Stimulated activated naive B cell treated with anti-CD40 and anti-IgM and Interleukin-4, amounts not matched to agents 10 μg/mL and 1 μg/mL and 100 μg/mL, for 72 hours (primary cell): ENCODE data around the gene TMEM171.

Source experiments
- ATAC-seq, 2 donors: fragments of 150-1000 bp; cut with Tn5 transposase; replicated peaks; 2 replicates each; pipeline ENCODE4 v1.10.0; 2021; ENCODE audit warnings: moderate library complexity in 1 of 2
- DNase-seq: peaks from one replicate; pipeline ENCODE4 v3.0.0; 2021
- H3K27ac Mint-ChIP-seq: one replicate; pipeline ENCODE4 v1.8.0; 2022; ENCODE audit warnings: mild to moderate bottlenecking, mixed read lengths
- H3K27me3 Mint-ChIP-seq, 2 donors: one replicate each; pipeline ENCODE4 v1.8.0; 2022; ENCODE audit warnings: mixed read lengths in 2 of 2
- H3K36me3 Mint-ChIP-seq, 2 donors: one replicate each; pipeline ENCODE4 v1.8.0; 2022; ENCODE audit warnings: mixed read lengths in 2 of 2, mild to moderate bottlenecking in 1 of 2
- H3K4me1 Mint-ChIP-seq, 2 donors: one replicate each; pipeline ENCODE4 v1.8.0; 2022; ENCODE audit warnings: mixed read lengths in 2 of 2, mild to moderate bottlenecking in 1 of 2
- H3K4me3 Mint-ChIP-seq, 2 donors: one replicate each; pipeline ENCODE4 v1.8.0; 2022; ENCODE audit warnings: mild to moderate bottlenecking in 2 of 2, mixed read lengths in 2 of 2, moderate library complexity in 1 of 2
- H3K9me3 Mint-ChIP-seq, 2 donors: one replicate each; pipeline ENCODE4 v1.8.0; 2022; ENCODE audit warnings: mixed read lengths in 2 of 2, mild to moderate bottlenecking in 1 of 2

The TMEM171 gene

GRCh38 chr5:73112359-73112758 lies 8.0 kb upstream of the TMEM171 start:
- H3K36me3 Mint-ChIP-seq: no peaks in the 10 kb centered on the region
- no peak overlapping the region for H3K27ac Mint-ChIP-seq
- no peak overlapping the region for H3K4me3 Mint-ChIP-seq
- ATAC-seq: no peak
- no peak for DNase-seq
- no peaks in the 10 kb centered on the region for H3K4me1 Mint-ChIP-seq
- H3K27me3 Mint-ChIP-seq: peaks cover 34 to 59% of the 10 kb centered on the region in 2 donors
- H3K9me3 Mint-ChIP-seq: peaks cover 0 to 9% of the 10 kb centered on the region in 2 donors

GRCh38 chr5:73114044-73114688 lies 6.2 kb upstream of the TMEM171 start:
- peaks cover 36 to 68% of the 10 kb centered on the region in 2 donors for H3K27me3 Mint-ChIP-seq
- H3K4me3 Mint-ChIP-seq: no peak overlapping the region
- ATAC-seq (no peak), DNase-seq (no peak)
- peaks cover 0 to 9% of the 10 kb centered on the region in 2 donors for H3K9me3 Mint-ChIP-seq
- no peaks in the 10 kb centered on the region for H3K36me3 Mint-ChIP-seq
- H3K27ac Mint-ChIP-seq: no peak overlapping the region
- H3K4me1 Mint-ChIP-seq: no peaks in the 10 kb centered on the region

GRCh38 chr5:73115399-73116051 lies 4.8 kb upstream of the TMEM171 start:
- DNase-seq (no peak), ATAC-seq (no peak)
- H3K36me3 Mint-ChIP-seq: no peaks in the 10 kb centered on the region
- peaks cover 38 to 65% of the 10 kb centered on the region in 2 donors for H3K27me3 Mint-ChIP-seq
- H3K4me1 Mint-ChIP-seq: peaks cover 3 to 4% of the 10 kb centered on the region in 2 donors
- no peak overlapping the region for H3K27ac Mint-ChIP-seq
- H3K4me3 Mint-ChIP-seq: no peak overlapping the region
- peaks cover 0 to 9% of the 10 kb centered on the region in 2 donors for H3K9me3 Mint-ChIP-seq

GRCh38 chr5:73116506-73116905 lies 3.9 kb upstream of the TMEM171 start:
- no peaks in the 10 kb centered on the region for H3K36me3 Mint-ChIP-seq
- H3K4me3 Mint-ChIP-seq: no peak overlapping the region
- peaks cover 4 to 5% of the 10 kb centered on the region in 2 donors for H3K4me1 Mint-ChIP-seq
- no peak for DNase-seq
- H3K9me3 Mint-ChIP-seq: peaks cover 0 to 9% of the 10 kb centered on the region in 2 donors
- no peak for ATAC-seq
- H3K27me3 Mint-ChIP-seq: peaks cover 45 to 70% of the 10 kb centered on the region in 2 donors
- no peak overlapping the region for H3K27ac Mint-ChIP-seq

DNA sequence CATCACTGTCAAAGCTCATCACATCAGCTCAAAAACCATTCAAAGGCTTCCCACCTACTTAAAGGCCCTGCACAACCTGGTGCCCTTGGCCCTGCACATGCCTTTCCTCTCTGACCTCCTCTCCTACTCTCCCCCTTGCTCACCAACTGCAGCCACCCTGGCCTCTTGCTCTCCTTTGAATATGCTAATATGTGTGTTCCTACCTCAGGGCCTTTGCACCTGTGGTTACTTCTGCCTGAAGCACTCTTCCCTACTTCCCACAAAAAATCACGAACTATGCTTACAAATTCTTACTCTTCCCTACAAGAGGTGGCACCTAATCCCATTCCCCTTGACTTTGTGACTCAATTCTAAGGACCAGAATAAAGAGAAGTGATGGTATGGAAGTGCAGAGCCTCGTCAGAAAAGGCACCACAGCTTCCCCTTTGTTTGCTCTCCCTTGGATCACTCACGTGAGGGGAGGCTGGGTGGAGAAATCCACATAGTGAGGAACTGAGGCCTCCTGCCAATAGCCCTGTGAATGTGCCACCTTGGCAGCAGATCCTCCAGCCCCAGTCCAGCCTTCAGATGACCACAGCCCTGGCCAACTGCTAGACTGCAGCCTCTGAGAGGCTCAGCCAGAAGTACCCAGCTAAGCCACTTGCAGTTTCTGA lies 3.2 kb upstream of the TMEM171 start:
- H3K36me3 Mint-ChIP-seq: no peaks in the 10 kb centered on the region
- no peak overlapping the region for H3K27ac Mint-ChIP-seq
- H3K27me3 Mint-ChIP-seq: peaks cover 48 to 74% of the 10 kb centered on the region in 2 donors
- ATAC-seq (no peak), DNase-seq (no peak)
- H3K4me3 Mint-ChIP-seq: no peak overlapping the region
- peaks cover 0 to 9% of the 10 kb centered on the region in 2 donors for H3K9me3 Mint-ChIP-seq
- peaks cover 4 to 5% of the 10 kb centered on the region in 2 donors for H3K4me1 Mint-ChIP-seq

DNA sequence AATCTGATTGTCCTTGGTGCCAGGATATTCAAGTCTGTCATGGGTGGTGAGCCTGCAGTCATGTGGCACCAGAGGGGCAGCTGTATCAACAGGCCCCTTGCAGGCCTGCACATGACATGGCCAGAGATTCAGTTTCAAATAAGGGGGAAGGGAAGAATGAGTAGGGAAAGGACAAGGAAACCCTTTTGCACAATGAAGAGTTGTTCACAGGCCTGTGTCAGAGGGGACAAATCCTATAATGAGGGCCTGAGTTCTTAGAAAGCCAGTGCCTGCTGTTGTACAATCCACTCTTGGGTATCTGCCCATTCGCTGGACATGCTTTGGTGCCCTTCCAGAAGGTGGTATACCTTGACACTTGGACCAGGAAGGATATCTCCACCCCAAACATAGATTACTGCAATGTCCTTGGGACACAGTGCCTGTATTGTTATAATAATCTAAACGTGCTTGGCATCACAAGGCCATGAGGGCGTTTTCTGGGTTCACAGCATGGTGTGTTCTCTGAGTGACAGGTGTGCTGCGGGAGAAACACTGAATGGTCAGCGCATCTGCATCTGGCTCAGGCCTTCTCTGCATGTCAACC lies 1.9 kb upstream of the TMEM171 start:
- no peak overlapping the region for H3K4me3 Mint-ChIP-seq
- H3K4me1 Mint-ChIP-seq: peaks cover 8 to 9% of the 10 kb centered on the region in 2 donors
- peaks cover 0 to 5% of the 10 kb centered on the region in 2 donors for H3K9me3 Mint-ChIP-seq
- ATAC-seq: no peak
- DNase-seq: no peak
- no peak overlapping the region for H3K27ac Mint-ChIP-seq
- H3K27me3 Mint-ChIP-seq: peaks cover 42 to 69% of the 10 kb centered on the region in 2 donors
- H3K36me3 Mint-ChIP-seq: no peaks in the 10 kb centered on the region

- DNase-seq (no peak), ATAC-seq (peak; percentile 44 to 68)
- peaks cover 9% of the 10 kb centered on the region in 2 donors for H3K4me1 Mint-ChIP-seq
- no peak overlapping the region for H3K27ac Mint-ChIP-seq
- H3K4me3 Mint-ChIP-seq: peak overlapping the region; percentile 39 to 53
- peaks cover 0 to 5% of the 10 kb centered on the region in 2 donors for H3K9me3 Mint-ChIP-seq
- H3K27me3 Mint-ChIP-seq: peaks cover 51 to 74% of the 10 kb centered on the region in 2 donors
- no peaks in the 10 kb centered on the region for H3K36me3 Mint-ChIP-seq
Observed at GRCh38 chr5:73119451-73120157, 771 bp upstream of the TMEM171 start.

DNA sequence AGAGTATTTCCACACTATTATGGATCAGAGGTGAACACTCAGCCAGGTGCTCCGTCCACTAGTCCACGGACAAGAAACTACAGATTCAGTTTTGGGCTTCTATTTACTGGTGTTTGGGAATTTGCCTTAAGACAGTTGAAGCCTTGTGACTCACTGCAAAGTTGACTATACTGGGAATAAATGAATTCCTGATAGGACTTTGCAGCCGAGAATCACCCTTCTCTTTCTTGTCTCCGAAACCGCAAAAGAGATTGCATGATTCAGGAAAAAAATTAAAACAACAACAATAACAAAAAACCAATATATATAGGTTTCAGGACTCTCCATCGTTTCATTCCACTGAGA lies 716 bp downstream of the TMEM171 start:
- Mint-ChIP-seq H3K9me3 (peaks cover 0 to 5% of the 10 kb centered on the region in 2 donors), H3K4me1 (peaks cover 9% of the 10 kb centered on the region in 2 donors), H3K4me3 (no peak overlapping the region), H3K27ac (no peak overlapping the region), H3K27me3 (peaks cover 60 to 85% of the 10 kb centered on the region in 2 donors), H3K36me3 (no peaks in the 10 kb centered on the region)
- ATAC-seq: no peak
- DNase-seq: no peak

- Mint-ChIP-seq H3K27me3 (peaks cover 53 to 79% of the 10 kb centered on the region in 2 donors), H3K9me3 (no peaks in the 10 kb centered on the region), H3K27ac (no peak overlapping the region), H3K36me3 (no peaks in the 10 kb centered on the region), H3K4me1 (peaks cover 9% of the 10 kb centered on the region in 2 donors), H3K4me3 (no peak overlapping the region)
- peak in 1 of 2 donors; percentile 22 for ATAC-seq
- no peak for DNase-seq
Observed at GRCh38 chr5:73122875-73123810, 2.8 kb downstream of the TMEM171 start.

GRCh38 chr5:73125289-73125688 lies 4.9 kb downstream of the TMEM171 start:
- Mint-ChIP-seq H3K4me1 (peaks cover 5 to 6% of the 10 kb centered on the region in 2 donors), H3K27ac (no peak overlapping the region), H3K4me3 (no peak overlapping the region), H3K9me3 (no peaks in the 10 kb centered on the region), H3K27me3 (peaks cover 52 to 76% of the 10 kb centered on the region in 2 donors), H3K36me3 (no peaks in the 10 kb centered on the region)
- DNase-seq: no peak
- no peak for ATAC-seq

DNA sequence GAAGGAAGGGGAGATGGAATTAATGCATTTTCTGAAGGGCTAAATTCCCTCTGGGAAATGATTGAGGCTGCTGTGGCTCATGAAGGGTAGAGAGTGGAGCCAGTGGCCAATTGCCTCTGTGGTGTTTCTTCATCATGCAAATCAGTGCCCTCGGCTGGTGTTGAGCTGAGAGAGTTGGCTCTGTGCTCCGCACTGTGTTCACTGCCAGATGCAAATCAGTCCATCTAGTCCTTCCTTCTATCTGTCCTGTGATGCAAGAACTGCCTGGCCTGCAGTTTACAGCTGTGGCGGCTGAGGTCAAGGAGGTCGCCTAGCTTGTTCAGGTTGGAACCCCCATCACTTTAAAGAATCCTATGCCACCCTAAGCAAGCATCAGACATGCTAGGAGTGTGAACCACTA lies 6.0 kb downstream of the TMEM171 start:
- DNase-seq (no peak), ATAC-seq (no peak)

DNA sequence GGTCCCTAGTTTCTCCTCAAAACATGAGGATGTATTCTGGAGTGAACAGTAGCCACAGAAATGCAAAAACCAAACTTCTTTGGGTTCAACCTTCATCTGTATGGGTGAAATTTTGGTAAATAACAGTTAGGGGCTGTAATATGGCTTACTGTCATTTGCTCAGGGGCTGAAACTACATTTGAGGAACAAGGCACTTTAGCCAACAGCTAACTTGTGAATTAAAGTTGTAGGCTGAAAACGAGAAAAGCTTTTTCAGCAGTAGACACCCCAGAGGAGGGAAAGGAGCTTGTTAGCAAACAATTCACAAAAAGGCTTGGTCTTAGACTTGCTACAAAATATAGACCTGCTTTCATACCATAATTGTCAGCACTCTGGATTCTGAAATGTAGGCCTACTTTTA lies 6.6 kb downstream of the TMEM171 start:
- no peak overlapping the region for H3K27ac Mint-ChIP-seq
- no peaks in the 10 kb centered on the region for H3K9me3 Mint-ChIP-seq
- H3K4me1 Mint-ChIP-seq: peaks cover 4 to 5% of the 10 kb centered on the region in 2 donors
- no peaks in the 10 kb centered on the region for H3K36me3 Mint-ChIP-seq
- ATAC-seq (no peak), DNase-seq (no peak)
- H3K4me3 Mint-ChIP-seq: no peak overlapping the region
- peaks cover 50 to 71% of the 10 kb centered on the region in 2 donors for H3K27me3 Mint-ChIP-seq

More for the DNA sequence above, 6.0 kb downstream of the TMEM171 start:
- Mint-ChIP-seq H3K36me3 (no peaks in the 10 kb centered on the region), H3K27me3 (peaks cover 54 to 76% of the 10 kb centered on the region in 2 donors), H3K27ac (no peak overlapping the region), H3K4me1 (peaks cover 4 to 5% of the 10 kb centered on the region in 2 donors), H3K9me3 (no peaks in the 10 kb centered on the region), H3K4me3 (no peak overlapping the region)

DNA sequence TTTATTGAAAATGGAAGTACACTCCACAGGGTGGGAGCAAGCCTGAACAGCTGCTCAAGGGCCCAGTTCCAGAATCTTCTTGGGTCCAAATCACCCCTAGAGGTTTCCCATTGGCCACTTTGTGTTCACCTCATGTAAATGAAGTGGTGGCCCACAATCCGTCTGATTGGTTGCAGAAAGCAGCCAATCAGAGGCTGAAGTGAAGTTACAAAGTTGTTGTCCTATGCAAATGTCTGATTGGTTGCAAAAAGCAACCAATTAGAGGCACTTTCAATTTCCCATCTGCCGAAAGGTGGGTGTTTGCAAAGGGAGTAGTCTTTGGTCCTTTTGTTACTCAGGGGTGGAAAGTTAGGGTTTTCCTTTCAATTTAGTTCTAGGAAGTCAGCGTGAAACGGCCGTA lies 8.8 kb downstream of the TMEM171 start:
- no peak overlapping the region for H3K27ac Mint-ChIP-seq
- DNase-seq: no peak
- no peaks in the 10 kb centered on the region for H3K36me3 Mint-ChIP-seq
- no peaks in the 10 kb centered on the region for H3K9me3 Mint-ChIP-seq
- no peak for ATAC-seq
- no peaks in the 10 kb centered on the region for H3K4me1 Mint-ChIP-seq
- peaks cover 42 to 63% of the 10 kb centered on the region in 2 donors for H3K27me3 Mint-ChIP-seq
- no peak overlapping the region for H3K4me3 Mint-ChIP-seq
